ENCODE measurements around the gene CROCC2. TPM values are rescaled to one million over a fixed set of nuclear protein-coding genes. Genes with fewer than 3 reads are reported as not detected.

Gene CROCC2
- total RNA-seq, 2 experiments from 2014 or later: not detected

DNA sequence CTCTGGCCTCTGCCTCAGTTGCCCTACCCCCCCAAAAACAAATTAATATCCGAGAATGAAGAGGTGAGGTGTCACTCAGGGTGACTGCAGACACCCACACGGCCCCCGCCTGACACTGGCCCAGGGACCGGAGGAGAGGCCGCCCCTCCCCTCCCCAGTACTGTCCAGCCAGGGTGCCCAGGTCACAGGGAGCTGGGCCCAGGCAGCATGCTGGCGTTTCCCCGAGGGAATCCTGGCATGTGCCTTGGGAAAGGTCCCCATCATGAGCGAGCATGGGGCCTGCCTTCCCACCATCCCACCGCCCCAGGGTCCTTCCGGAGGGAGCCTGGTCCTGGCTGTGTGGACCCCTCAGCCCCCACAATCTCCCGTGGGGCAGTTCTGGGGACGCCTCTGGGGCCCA, 13.2 kb upstream of the CROCC2 start:
- intact Hi-C loops (cut with micrococcal nuclease): no loop called here
- Mint-ChIP-seq H3K27ac (no peak overlapping the region), H3K4me1 (ENCODE audit: low read depth) (peaks cover 5% of the 10 kb centered on the region), H3K9me3 (no peaks in the 10 kb centered on the region), H3K4me3 (no peak overlapping the region), H3K36me3 (ENCODE audit: low read depth) (no peaks in the 10 kb centered on the region), H3K27me3 (no peaks in the 10 kb centered on the region)
- no peak for ATAC-seq
- TF ChIP-seq, protein P1, sequence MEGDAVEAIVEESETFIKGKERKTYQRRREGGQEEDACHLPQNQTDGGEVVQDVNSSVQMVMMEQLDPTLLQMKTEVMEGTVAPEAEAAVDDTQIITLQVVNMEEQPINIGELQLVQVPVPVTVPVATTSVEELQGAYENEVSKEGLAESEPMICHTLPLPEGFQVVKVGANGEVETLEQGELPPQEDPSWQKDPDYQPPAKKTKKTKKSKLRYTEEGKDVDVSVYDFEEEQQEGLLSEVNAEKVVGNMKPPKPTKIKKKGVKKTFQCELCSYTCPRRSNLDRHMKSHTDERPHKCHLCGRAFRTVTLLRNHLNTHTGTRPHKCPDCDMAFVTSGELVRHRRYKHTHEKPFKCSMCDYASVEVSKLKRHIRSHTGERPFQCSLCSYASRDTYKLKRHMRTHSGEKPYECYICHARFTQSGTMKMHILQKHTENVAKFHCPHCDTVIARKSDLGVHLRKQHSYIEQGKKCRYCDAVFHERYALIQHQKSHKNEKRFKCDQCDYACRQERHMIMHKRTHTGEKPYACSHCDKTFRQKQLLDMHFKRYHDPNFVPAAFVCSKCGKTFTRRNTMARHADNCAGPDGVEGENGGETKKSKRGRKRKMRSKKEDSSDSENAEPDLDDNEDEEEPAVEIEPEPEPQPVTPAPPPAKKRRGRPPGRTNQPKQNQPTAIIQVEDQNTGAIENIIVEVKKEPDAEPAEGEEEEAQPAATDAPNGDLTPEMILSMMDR (IDR thresholded peaks at IDR 0.05): no peak
- ChIA-PET CTCF (interaction anchor here (1.8 kb wide), 1 partner anchor 21 kb away, joined by 7 read pairs; no protein-coding TSS in a partner anchor), POLR2A (no interaction called here)
- DNase-seq: no peak

DNA sequence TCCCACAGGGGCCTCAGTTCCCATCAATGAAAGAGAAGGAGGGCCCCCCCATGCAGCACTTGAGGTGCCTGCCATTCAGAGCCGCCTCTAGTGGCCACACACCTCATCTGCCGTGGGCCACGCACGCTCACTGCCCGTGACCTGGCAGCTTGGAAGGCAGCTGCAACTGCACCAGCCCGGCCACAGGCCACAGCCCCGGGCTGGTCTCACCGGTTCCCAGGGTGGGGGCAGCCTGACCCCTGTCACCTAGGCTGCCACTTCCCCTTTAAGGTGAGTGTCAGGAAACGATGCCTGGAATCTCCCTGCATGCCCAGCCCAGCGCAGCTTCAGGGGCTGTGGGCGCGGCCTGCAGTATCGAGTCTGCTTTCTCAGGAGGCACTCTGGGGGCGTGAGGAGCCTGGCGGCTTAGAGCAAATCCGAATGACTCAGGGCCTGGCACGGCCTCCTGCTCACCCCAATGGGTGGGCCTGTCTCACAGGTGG, 12.7 kb upstream of the CROCC2 start:
- Mint-ChIP-seq H3K4me3 (no peak overlapping the region), H3K9me3 (no peaks in the 10 kb centered on the region), H3K4me1 (ENCODE audit: low read depth) (peaks cover 5% of the 10 kb centered on the region), H3K27ac (no peak overlapping the region), H3K36me3 (ENCODE audit: low read depth) (no peaks in the 10 kb centered on the region), H3K27me3 (no peaks in the 10 kb centered on the region)
- intact Hi-C loops (cut with micrococcal nuclease): no loop called here
- CTCF ChIA-PET: interaction anchor here (1.8 kb wide), 1 partner anchor 21 kb away, joined by 7 read pairs; no protein-coding TSS in a partner anchor
- POLR2A ChIA-PET: no interaction called here
- TF ChIP-seq, protein P1 (IDR thresholded peaks at IDR 0.05): no peak
- DNase-seq (peak; percentile 89), ATAC-seq (peak; percentile 96)

DNA sequence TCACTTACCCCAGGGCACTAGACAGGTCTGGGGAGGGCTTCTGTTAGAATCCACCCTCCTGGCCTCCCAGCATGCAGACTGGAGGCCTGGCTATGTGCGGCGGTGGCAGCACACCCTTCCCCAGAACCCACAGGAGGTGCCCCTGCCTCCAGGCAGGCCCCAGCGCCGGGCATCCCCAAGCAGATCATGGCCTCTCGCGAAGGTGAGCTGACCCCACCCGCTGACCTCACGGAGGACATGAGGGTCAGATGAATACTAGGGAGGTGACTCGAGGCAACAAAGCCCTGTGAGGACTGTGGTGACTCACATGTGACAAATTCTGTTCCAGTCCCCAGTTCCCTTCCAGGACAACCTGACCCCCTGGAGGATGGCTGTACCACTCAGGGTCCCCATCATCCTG, 12.1 kb upstream of the CROCC2 start:
- H3K4me3 Mint-ChIP-seq: no peak overlapping the region
- ChIA-PET POLR2A (no interaction called here), CTCF (interaction anchor here (1.8 kb wide), 1 partner anchor 20 kb away, joined by 7 read pairs; no protein-coding TSS in a partner anchor)
- H3K9me3 Mint-ChIP-seq: no peaks in the 10 kb centered on the region
- H3K27ac Mint-ChIP-seq: no peak overlapping the region
- no peaks in the 10 kb centered on the region for H3K27me3 Mint-ChIP-seq
- peaks cover 5% of the 10 kb centered on the region for H3K4me1 Mint-ChIP-seq (ENCODE audit: low read depth)
- H3K36me3 Mint-ChIP-seq (ENCODE audit: low read depth): no peaks in the 10 kb centered on the region
- ATAC-seq (peak; percentile 15), DNase-seq (peak; percentile 28)
- intact Hi-C loops (cut with micrococcal nuclease): no loop called here
- TF ChIP-seq, protein P1 (IDR thresholded peaks at IDR 0.05): no peak

DNA sequence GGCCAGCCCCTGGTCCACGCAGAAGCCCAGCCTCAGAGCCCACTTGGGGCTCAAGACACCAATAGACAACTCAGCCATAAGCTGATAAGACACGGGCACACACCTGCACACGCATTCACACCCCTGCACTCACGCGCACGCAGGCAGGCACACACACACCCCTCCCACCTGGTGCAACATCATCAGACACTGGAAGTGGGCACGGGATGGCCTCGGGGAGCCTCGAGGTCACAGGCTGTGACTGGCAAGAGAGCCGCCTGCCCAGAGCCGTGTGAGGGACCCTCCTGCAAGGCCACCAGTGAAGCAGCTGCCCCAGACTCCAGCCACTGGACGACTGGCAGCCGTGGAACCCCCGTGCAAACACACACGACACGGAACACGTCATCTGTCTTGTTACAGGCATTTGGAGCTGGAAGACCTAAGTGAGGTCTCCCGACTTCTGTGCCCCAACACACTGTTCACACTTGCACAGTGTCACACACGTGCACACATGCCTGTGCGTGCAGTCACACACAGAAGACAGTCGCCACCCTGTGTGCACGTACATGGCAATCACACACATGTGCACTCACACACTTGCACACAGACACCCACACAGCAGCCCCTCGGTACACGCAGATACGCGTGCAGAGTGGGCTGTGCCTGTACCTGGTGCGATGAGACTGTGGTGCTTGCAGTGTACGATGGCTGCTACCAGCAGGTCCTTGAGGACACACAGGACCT, 11.1 kb upstream of the CROCC2 start:
- POLR2A ChIA-PET: no interaction called here
- ATAC-seq (no peak), DNase-seq (no peak)
- Mint-ChIP-seq H3K4me1 (ENCODE audit: low read depth) (peaks cover 5% of the 10 kb centered on the region), H3K27ac (no peak overlapping the region), H3K27me3 (no peaks in the 10 kb centered on the region), H3K9me3 (no peaks in the 10 kb centered on the region), H3K4me3 (no peak overlapping the region), H3K36me3 (ENCODE audit: low read depth) (no peaks in the 10 kb centered on the region)
- CTCF ChIA-PET: interaction anchor here (1.8 kb wide), 1 partner anchor 19 kb away, joined by 7 read pairs; no protein-coding TSS in a partner anchor
- intact Hi-C loops (cut with micrococcal nuclease): no loop called here
- TF ChIP-seq, protein P1 (IDR thresholded peaks at IDR 0.05): no peak

DNA sequence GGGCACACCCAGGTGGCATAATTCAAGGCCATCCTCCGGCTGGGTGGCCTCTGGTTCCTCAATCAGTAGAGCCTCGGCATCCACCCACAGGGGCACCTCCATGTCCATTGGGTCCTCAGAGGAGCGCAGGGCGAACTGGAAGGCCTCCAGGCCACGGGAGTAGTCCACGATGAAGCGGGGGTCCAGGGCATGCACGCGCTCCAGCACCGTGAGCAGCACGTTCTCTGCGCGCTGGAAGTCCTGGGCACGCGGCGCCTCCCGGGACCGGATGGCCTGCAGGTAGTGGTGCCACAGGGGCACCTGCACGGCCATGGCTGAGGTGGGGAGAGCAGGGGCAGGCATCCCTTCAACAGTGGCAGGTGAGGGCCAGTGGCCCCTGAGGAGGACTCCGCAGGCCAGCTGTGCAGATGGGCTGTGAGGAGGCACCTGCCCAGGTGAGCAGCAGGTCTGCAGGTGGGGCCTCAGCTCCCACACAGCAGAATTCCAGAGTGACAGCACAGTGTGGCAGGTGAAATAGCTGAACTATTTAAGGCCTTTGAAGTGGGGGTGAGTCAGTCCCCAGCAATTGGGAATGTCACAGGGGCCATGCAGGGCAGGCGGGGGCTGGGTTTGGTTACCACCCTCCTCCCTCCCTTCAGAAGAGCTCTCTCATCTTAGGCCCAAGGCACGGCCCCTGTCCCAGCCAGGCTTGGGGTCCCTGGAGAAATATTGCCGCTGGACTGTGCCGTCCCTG, 10.3 kb upstream of the CROCC2 start, which contains the start of gene MAB21L4:
Gene MAB21L4, minus strand, starts transcription at position 501 of the 733 bp plus-strand sequence. Its CDS starts 159 bp downstream, at position 342.
- DNase-seq (no peak), ATAC-seq (no peak)
- Mint-ChIP-seq H3K27me3 (no peaks in the 10 kb centered on the region), H3K27ac (no peak within 1 kb of the TSS), H3K4me3 (no peak within 1 kb of the TSS), H3K4me1 (ENCODE audit: low read depth) (peaks cover 5% of the 10 kb centered on the region), H3K36me3 (ENCODE audit: low read depth) (no peaks in the 10 kb centered on the region), H3K9me3 (no peaks in the 10 kb centered on the region)
- intact Hi-C loops (cut with micrococcal nuclease): no loop called here
- ChIA-PET POLR2A (no interaction called here), CTCF (no interaction called here)
- TF ChIP-seq, protein P1 (IDR thresholded peaks at IDR 0.05): no peak
